ENCODE measurements around the gene FOXP1. TPM values are rescaled to one million over a fixed set of nuclear protein-coding genes. Genes with fewer than 3 reads are reported as not detected.

Gene FOXP1
- total and polyA plus RNA-seq, 2 experiments from 2014 or later: 121 to 132 TPM

DNA sequence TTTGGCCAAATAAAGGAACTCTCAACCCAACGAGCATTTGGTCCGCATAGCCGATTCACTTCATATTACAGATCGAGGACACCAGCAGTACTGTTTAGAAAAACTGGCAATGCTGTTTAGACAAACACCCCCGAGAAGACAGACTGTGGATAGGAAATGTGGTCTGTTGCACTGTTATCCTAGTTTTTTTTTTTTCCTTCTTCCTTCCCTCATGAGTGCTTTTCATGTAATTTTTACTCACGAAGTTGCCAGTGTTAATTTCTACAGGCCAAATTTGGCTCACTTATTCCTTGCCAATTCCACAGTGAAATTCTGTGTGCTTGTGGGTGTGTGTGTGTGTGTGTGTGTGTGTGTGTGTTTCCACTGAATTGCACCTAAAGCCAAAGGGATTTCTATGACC lies 165.7 kb downstream of the FOXP1 start:
- Histone ChIP-seq H3K27me3 (no peaks in the 10 kb centered on the region), H3K36me3 (no peaks in the 10 kb centered on the region), H3K27ac (no peak overlapping the region), H3K4me1 (ENCODE audit: low read depth) (peaks cover 27% of the 10 kb centered on the region), H3K4me3 (no peak overlapping the region), H3K9me3 (ENCODE audit: low read depth) (no peaks in the 10 kb centered on the region)
- no peak for DNase-seq (ENCODE audit: low read depth in 1 of 2, low spot score in 1 of 2)
- TF ChIP-seq, protein P1, sequence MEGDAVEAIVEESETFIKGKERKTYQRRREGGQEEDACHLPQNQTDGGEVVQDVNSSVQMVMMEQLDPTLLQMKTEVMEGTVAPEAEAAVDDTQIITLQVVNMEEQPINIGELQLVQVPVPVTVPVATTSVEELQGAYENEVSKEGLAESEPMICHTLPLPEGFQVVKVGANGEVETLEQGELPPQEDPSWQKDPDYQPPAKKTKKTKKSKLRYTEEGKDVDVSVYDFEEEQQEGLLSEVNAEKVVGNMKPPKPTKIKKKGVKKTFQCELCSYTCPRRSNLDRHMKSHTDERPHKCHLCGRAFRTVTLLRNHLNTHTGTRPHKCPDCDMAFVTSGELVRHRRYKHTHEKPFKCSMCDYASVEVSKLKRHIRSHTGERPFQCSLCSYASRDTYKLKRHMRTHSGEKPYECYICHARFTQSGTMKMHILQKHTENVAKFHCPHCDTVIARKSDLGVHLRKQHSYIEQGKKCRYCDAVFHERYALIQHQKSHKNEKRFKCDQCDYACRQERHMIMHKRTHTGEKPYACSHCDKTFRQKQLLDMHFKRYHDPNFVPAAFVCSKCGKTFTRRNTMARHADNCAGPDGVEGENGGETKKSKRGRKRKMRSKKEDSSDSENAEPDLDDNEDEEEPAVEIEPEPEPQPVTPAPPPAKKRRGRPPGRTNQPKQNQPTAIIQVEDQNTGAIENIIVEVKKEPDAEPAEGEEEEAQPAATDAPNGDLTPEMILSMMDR (IDR thresholded peaks at IDR 0.05; ENCODE audit: low read depth, low read length): no peak

DNA sequence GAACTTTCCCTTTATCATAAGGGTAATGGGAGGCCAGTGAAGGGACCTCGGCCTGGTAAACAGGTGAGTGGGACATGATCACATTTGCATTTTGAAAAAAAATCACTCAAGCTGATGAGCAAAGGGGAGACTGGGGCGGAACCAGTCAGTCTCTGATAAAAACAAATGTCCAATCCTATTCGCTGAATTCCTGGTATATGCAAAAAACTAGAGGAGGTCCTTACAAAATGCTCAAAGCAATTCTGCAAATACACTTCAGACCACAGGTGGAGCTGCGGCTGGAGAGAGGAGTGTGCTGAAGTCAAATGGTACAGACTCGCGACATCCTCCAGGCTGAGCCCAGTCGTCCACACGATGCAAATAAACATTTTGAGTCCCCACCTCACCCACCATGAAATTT lies 166.7 kb downstream of the FOXP1 start:
- DNase-seq (ENCODE audit: low read depth in 1 of 2, low spot score in 1 of 2): peak in 1 of 2 donors; percentile 42
- H3K27me3 ChIP-seq: no peaks in the 10 kb centered on the region
- no peaks in the 10 kb centered on the region for H3K9me3 ChIP-seq (ENCODE audit: low read depth)
- no peak overlapping the region for H3K4me3 ChIP-seq
- peaks cover 23% of the 10 kb centered on the region for H3K4me1 ChIP-seq (ENCODE audit: low read depth)
- H3K36me3 ChIP-seq: no peaks in the 10 kb centered on the region
- H3K27ac ChIP-seq: no peak overlapping the region
- TF ChIP-seq, protein P1 (IDR thresholded peaks at IDR 0.05; ENCODE audit: low read depth, low read length): peak; percentile 7

DNA sequence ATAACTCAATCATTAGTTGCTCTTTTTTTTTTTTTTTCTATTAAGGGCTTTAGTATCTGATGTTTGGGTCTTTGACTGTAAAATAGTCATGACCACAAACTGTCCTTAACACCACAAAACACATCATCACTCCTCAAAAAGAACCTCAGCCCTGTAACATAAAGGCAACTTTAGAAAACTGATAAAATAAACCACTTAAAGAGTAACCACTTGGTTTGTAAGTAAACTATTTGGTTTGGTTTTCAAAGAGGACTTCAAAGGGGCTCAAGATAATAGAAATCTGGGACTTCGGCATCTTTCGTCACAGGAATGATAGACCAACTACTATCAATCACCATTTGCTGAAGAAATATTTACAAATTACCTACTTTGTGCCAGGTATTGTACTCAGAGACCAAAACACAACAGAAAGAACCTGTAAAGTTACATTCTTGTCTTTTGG lies 167.8 kb downstream of the FOXP1 start:
- DNase-seq (ENCODE audit: low read depth in 1 of 2, low spot score in 1 of 2): no peak
- H3K4me1 ChIP-seq (ENCODE audit: low read depth): peaks cover 20% of the 10 kb centered on the region
- H3K9me3 ChIP-seq (ENCODE audit: low read depth): no peaks in the 10 kb centered on the region
- TF ChIP-seq, protein P1 (IDR thresholded peaks at IDR 0.05; ENCODE audit: low read depth, low read length): no peak
- no peaks in the 10 kb centered on the region for H3K36me3 ChIP-seq
- no peak overlapping the region for H3K27ac ChIP-seq
- H3K27me3 ChIP-seq: no peaks in the 10 kb centered on the region
- H3K4me3 ChIP-seq: no peak overlapping the region

DNA sequence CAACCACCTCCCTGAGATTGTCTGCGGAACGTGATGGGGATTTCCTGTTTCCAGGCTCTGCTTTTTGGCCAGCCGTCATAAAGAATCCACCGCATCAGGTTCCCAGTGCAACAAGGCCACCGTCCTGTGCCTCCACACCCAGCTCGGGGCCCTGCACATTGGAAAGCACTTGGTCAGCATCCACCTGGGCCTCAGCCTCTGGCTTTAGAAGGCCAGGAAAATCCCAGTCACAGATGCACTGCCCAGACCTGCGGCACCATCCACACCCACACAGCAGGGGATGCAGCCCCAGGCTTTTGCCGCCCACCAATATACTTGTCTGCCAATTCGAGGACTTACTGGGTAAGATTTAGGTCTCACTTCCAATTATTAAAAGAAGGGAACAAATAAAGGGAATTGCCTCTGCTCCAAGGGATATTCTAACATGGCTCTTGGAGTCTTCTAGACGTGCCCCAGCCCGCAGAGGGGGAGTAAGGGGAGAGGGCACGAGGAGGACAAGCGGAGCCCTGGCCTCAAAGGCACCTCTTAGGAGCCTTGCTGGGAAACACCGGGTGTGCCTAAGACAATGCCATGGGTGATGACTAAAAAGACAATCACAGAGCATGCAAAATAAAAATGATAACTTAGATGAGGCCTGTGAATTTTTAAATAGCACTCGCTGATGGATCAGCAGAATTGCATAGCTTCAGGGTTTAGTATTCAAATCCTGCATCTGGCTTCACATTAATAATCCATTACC lies 169.2 kb downstream of the FOXP1 start:
- TF ChIP-seq, protein P1 (IDR thresholded peaks at IDR 0.05; ENCODE audit: low read depth, low read length): no peak
- DNase-seq (ENCODE audit: low read depth in 1 of 2, low spot score in 1 of 2): no peak
- no peak overlapping the region for H3K4me3 ChIP-seq
- H3K9me3 ChIP-seq (ENCODE audit: low read depth): no peaks in the 10 kb centered on the region
- no peaks in the 10 kb centered on the region for H3K27me3 ChIP-seq
- no peaks in the 10 kb centered on the region for H3K36me3 ChIP-seq
- H3K27ac ChIP-seq: peak overlapping the region; percentile 2
- peaks cover 20% of the 10 kb centered on the region for H3K4me1 ChIP-seq (ENCODE audit: low read depth)

DNA sequence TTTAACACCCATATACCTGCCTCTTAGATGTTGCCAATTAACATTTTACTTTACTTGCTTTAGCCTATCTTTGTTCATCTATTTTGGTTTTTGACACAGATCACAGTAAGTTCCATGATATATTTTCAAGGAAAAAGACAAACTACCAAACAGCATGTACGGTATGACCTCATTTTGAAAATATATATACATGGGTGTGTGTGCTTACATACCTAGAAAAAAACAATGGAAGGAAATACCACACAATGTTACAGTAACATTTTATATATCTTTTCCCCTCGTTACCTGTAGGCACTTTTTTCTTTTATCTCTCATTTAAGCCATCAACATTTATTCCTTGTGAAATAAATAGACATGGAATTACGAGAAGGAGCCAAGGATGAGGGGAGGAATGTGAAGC lies 170.0 kb downstream of the FOXP1 start:
- no peak for DNase-seq (ENCODE audit: low read depth in 1 of 2, low spot score in 1 of 2)
- Histone ChIP-seq H3K36me3 (no peaks in the 10 kb centered on the region), H3K4me3 (no peak overlapping the region), H3K27me3 (no peaks in the 10 kb centered on the region), H3K9me3 (ENCODE audit: low read depth) (no peaks in the 10 kb centered on the region), H3K4me1 (ENCODE audit: low read depth) (peaks cover 20% of the 10 kb centered on the region), H3K27ac (no peak overlapping the region)
- TF ChIP-seq, protein P1 (IDR thresholded peaks at IDR 0.05; ENCODE audit: low read depth, low read length): no peak

All from cardiac muscle cell (in vitro differentiated cells and primary cell).